Loucy (cell line): ENCODE data around the gene TAS2R5.
"Not testable (repeated sequence)": the region's sequence is repeated elsewhere in the genome, so short reads cannot be mapped to it uniquely, and the experiment has no call there.

Source experiments
- H2AFZ ChIP-seq: fragments of 200-600 bp; sonication (generic); 2 replicates; pipeline ENCODE4 v1.6.0; 2016; ENCODE audit warnings: antibody characterized with exemption, mild to moderate bottlenecking, low read length, moderate library complexity
- H3F3A ChIP-seq: fragments of 200-600 bp; 2 replicates; pipeline ENCODE4 v1.6.0; 2016; ENCODE audit warnings: antibody characterized with exemption, low read depth, mild to moderate bottlenecking
- H3K27me3 ChIP-seq: fragments of 200-600 bp; sonication (generic); 2 replicates; pipeline ENCODE4 v1.6.1; 2014; ENCODE audit warnings: low read length, mild to moderate bottlenecking; ENCODE audit not compliant: insufficient read depth, poor library complexity, severe bottlenecking
- H3K36me3 ChIP-seq: fragments of 200-600 bp; sonication (generic); 2 replicates; pipeline ENCODE4 v1.6.1; 2016; ENCODE audit warnings: low read length; ENCODE audit not compliant: insufficient read depth
- H3K4me1 ChIP-seq: fragments of 200-600 bp; sonication (generic); 2 replicates; pipeline ENCODE4 v1.5.1; 2014; ENCODE audit warnings: low read length, mild to moderate bottlenecking; ENCODE audit not compliant: insufficient read depth, poor library complexity, severe bottlenecking
- H3K4me2 ChIP-seq: fragments of 200-600 bp; sonication (generic); 2 replicates; pipeline ENCODE4 v1.6.0; 2014; ENCODE audit warnings: antibody characterized with exemption, low read length, low read depth, mild to moderate bottlenecking; ENCODE audit not compliant: poor library complexity, severe bottlenecking
- H3K4me3 ChIP-seq: fragments of 200-600 bp; sonication (generic); 2 replicates; pipeline ENCODE4 v1.5.1; 2014; ENCODE audit warnings: low read length, mild to moderate bottlenecking, mixed read lengths; ENCODE audit not compliant: poor library complexity, severe bottlenecking
- H3K79me2 ChIP-seq: fragments of 200-600 bp; sonication (generic); 2 replicates; pipeline ENCODE4 v1.6.1; 2014; ENCODE audit warnings: low read length; ENCODE audit not compliant: insufficient read depth
- H3K9ac ChIP-seq: fragments of 200-600 bp; sonication (generic); 2 replicates; pipeline ENCODE4 v1.6.0; 2014; ENCODE audit warnings: mild to moderate bottlenecking, low read depth, low read length, moderate library complexity; ENCODE audit not compliant: poor library complexity, severe bottlenecking
- H3K9me2 ChIP-seq: fragments of 200-600 bp; sonication (generic); replicated peaks from 2 replicates; pipeline ENCODE4 v1.6.1; 2016; ENCODE audit warnings: low read depth, low read length, mixed read lengths
- H3K9me3 ChIP-seq: fragments of 200-600 bp; sonication (generic); 2 replicates; pipeline ENCODE4 v1.6.1; 2014; ENCODE audit warnings: mild to moderate bottlenecking, antibody characterized with exemption, low read length, low read depth; ENCODE audit not compliant: insufficient read depth
- H4K20me1 ChIP-seq: fragments of 200-600 bp; sonication (generic); 2 replicates; pipeline ENCODE4 v1.6.0; 2014; ENCODE audit warnings: antibody characterized with exemption, low read length, mild to moderate bottlenecking; ENCODE audit not compliant: insufficient read depth, poor library complexity, severe bottlenecking
- EZH2phosphoT487 ChIP-seq: fragments of 200-600 bp; IDR thresholded peaks from 2 replicates; pipeline ENCODE4 v1.6.1; 2018; ENCODE audit warnings: antibody characterized with exemption, mild to moderate bottlenecking, moderate library complexity, borderline replicate concordance
- TF ChIP-seq, protein P1 (sequence below): fragments of 200-600 bp; sonication (generic); conservative IDR thresholded peaks from 2 replicates; pipeline ENCODE4 v1.5.1; 2014; ENCODE audit warnings: mild to moderate bottlenecking, antibody characterized with exemption, low read length

Gene TAS2R5

DNA sequence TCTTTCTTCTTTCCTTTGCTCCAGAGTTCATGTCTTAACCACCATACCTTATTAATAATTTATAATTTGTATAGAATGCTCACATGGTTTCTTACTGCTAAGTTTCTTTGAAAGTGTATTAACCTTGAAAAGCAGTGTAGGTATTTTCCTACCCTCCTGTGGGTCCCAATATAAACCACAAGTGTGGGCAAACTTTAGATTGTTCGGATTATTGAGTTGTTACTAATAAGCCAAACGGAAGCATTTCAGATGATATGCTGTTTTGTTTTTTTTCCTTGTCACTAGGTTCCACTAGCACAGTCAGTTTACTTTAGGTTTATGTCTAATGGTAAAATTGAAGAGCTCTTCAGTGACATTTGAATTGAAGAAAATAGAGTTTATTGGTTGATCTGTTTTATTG lies 41.6 kb upstream of the TAS2R5 start:
- no peak overlapping the region for H3K4me3 ChIP-seq
- H2AFZ ChIP-seq = no peak overlapping the region
- H3K9me2 ChIP-seq = no peaks in the 10 kb centered on the region
- H3K79me2 ChIP-seq = no peaks in the 10 kb centered on the region; the same call in 1 of the 2 replicates
- no peaks in the 10 kb centered on the region for H3F3A ChIP-seq
- H4K20me1 ChIP-seq = peaks cover 20% of the 10 kb centered on the region
- H3K9me3 ChIP-seq = peaks cover 10% of the 10 kb centered on the region; the same call in 1 of the 2 replicates
- H3K4me2 ChIP-seq = no peak overlapping the region
- no peak overlapping the region for H3K9ac ChIP-seq
- H3K36me3 ChIP-seq = peaks cover 89% of the 10 kb centered on the region
- no peaks in the 10 kb centered on the region for H3K4me1 ChIP-seq
- TF ChIP-seq EZH2phosphoT487 = no peak
- TF ChIP-seq, protein P1, sequence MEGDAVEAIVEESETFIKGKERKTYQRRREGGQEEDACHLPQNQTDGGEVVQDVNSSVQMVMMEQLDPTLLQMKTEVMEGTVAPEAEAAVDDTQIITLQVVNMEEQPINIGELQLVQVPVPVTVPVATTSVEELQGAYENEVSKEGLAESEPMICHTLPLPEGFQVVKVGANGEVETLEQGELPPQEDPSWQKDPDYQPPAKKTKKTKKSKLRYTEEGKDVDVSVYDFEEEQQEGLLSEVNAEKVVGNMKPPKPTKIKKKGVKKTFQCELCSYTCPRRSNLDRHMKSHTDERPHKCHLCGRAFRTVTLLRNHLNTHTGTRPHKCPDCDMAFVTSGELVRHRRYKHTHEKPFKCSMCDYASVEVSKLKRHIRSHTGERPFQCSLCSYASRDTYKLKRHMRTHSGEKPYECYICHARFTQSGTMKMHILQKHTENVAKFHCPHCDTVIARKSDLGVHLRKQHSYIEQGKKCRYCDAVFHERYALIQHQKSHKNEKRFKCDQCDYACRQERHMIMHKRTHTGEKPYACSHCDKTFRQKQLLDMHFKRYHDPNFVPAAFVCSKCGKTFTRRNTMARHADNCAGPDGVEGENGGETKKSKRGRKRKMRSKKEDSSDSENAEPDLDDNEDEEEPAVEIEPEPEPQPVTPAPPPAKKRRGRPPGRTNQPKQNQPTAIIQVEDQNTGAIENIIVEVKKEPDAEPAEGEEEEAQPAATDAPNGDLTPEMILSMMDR = no peak
- H3K27me3 ChIP-seq = no peaks in the 10 kb centered on the region

DNA sequence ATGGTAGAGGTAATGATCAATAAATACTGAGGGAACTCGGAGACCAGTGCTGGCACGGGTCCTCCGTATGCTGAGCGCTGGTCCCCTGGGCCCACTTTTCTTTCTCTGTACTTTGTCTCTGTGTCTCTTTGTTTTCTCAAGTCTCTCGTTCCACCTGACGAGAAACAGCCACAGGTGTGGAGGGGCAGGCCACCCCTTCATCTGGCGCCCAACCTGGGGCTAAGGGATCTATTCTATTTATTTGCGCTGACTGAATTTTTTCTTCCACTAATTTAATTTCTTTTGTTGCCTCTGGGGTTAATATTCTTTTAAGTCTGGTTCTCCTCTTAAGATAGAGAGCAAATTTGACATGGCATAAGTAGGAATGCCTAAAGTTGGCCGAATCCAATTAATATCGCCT lies 38.1 kb upstream of the TAS2R5 start:
- H3K36me3 ChIP-seq = peaks cover 64% of the 10 kb centered on the region
- H3K9ac ChIP-seq = not testable (repeated sequence)

DNA sequence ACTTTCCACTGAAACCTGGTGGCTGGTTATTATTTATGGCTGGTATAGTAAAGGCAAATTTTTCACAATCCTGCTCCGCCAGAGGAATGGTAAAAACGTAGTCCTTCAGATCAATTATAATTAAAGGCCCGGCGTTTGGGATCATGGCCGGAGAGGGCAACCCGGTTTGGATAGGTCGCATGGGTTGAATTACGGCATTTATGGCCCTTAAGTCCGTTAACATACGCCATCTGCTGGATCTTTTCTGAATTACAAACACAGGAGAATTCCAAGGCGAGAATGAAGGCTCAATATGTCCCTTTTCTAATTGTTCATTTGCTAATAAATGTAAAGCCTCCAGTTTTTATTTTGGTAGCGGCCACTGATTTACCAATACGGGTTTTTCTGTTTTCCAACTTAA lies 37.4 kb upstream of the TAS2R5 start:
- Histone ChIP-seq H3K36me3 (peaks cover 70% of the 10 kb centered on the region), H4K20me1 (no peaks in the 10 kb centered on the region), H3K27me3 (no peaks in the 10 kb centered on the region), H2AFZ (no peak overlapping the region), H3K9me3 (peaks cover 10% of the 10 kb centered on the region; the same call in 1 of the 2 replicates), H3K4me3 (no peak overlapping the region), H3K79me2 (no peaks in the 10 kb centered on the region), H3K9ac (no peak overlapping the region), H3F3A (no peaks in the 10 kb centered on the region), H3K4me2 (no peak overlapping the region), H3K9me2 (no peaks in the 10 kb centered on the region), H3K4me1 (no peaks in the 10 kb centered on the region)
- no peak for TF ChIP-seq EZH2phosphoT487
- TF ChIP-seq, protein P1 = peak; percentile 55

More for the DNA sequence above, 38.1 kb upstream of the TAS2R5 start:
- H2AFZ ChIP-seq, H3K27me3 ChIP-seq, H3K4me2 ChIP-seq, H3K9me2 ChIP-seq, H3F3A ChIP-seq, H3K4me3 ChIP-seq, H3K4me1 ChIP-seq, H3K9me3 ChIP-seq, H3K79me2 ChIP-seq, H4K20me1 ChIP-seq: not testable (repeated sequence)

DNA sequence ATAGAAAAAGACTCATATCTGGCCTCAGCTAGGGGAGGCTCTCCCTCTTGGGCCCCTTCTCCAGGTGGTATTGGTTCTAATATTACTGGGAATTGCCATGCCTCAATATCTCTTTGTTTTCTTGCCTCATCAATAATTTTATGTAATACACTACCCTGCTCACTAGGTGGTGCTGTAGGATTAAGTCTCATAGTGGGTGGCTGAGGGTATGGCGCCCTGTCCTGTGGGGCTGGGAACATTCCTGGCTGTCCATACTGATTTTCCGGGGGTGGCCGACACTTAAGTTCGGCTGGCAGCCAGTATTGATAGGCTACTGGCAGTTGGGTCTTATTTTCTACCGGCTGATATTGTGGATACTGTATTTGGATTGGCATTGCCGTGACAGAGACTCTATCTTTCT lies 35.1 kb upstream of the TAS2R5 start:
- Histone ChIP-seq H3K9me2 (no peaks in the 10 kb centered on the region), H3K9me3 (peaks cover 10% of the 10 kb centered on the region; the same call in 1 of the 2 replicates), H3K79me2 (no peaks in the 10 kb centered on the region), H2AFZ (no peak overlapping the region), H3K4me2 (no peak overlapping the region), H3F3A (no peaks in the 10 kb centered on the region), H4K20me1 (no peaks in the 10 kb centered on the region), H3K4me1 (no peaks in the 10 kb centered on the region), H3K9ac (no peak overlapping the region), H3K4me3 (no peak overlapping the region), H3K36me3 (peaks cover 67% of the 10 kb centered on the region), H3K27me3 (no peaks in the 10 kb centered on the region)
- TF ChIP-seq EZH2phosphoT487 = no peak
- TF ChIP-seq, protein P1 = peak; percentile 71
